Immature natural killer cell (primary cell): ENCODE measurements around the gene PNPLA8. TPM values are rescaled to one million over a fixed set of nuclear protein-coding genes. Genes with fewer than 3 reads are reported as not detected.
"Not testable (repeated sequence)": the region's sequence is repeated elsewhere in the genome, so short reads cannot be mapped to it uniquely, and the experiment has no call there.

Source experiments
- DNase-seq, 3 donors: peaks; one replicate each; pipeline ENCODE4 v3.0.0; 2022; ENCODE audit warnings: mixed read lengths in 1 of 3
- H3K27ac Mint-ChIP-seq, 6 donors: one replicate each; pipeline ENCODE4 v1.8.0; 2020; ENCODE audit warnings: mixed read lengths in 6 of 6, mild to moderate bottlenecking in 5 of 6, inconsistent platforms in 4 of 6, moderate library complexity in 3 of 6
- H3K27me3 Mint-ChIP-seq, 3 donors: one replicate each; pipeline ENCODE4 v1.8.0; 2020 to 2021; ENCODE audit warnings: low read depth in 3 of 3, mild to moderate bottlenecking in 3 of 3, mixed read lengths in 3 of 3, moderate library complexity in 3 of 3, inconsistent platforms in 1 of 3
- H3K36me3 Mint-ChIP-seq, 3 donors: one replicate each; pipeline ENCODE4 v1.8.0; 2020; ENCODE audit warnings: mixed read lengths in 3 of 3, inconsistent platforms in 2 of 3, mild to moderate bottlenecking in 2 of 3
- H3K4me1 Mint-ChIP-seq, 2 donors: one replicate each; pipeline ENCODE4 v1.8.0; 2020; ENCODE audit warnings: inconsistent platforms in 2 of 2, mild to moderate bottlenecking in 2 of 2, mixed read lengths in 2 of 2, moderate library complexity in 1 of 2
- H3K4me3 Mint-ChIP-seq, 5 donors: one replicate each; pipeline ENCODE4 v1.8.0; 2020; ENCODE audit warnings: mild to moderate bottlenecking in 5 of 5, mixed read lengths in 5 of 5, inconsistent platforms in 3 of 5, moderate library complexity in 3 of 5
- H3K9me3 Mint-ChIP-seq, 6 donors: one replicate each; pipeline ENCODE4 v1.8.0; 2020; ENCODE audit warnings: mild to moderate bottlenecking in 6 of 6, mixed read lengths in 6 of 6, inconsistent platforms in 4 of 6, moderate library complexity in 3 of 6
- polyA plus RNA-seq, 3 donors: library from polyadenylated mRNA; unstranded; fragments of 300-500 nt; fragmentation: Illumina TruSeq; gene quantifications; one replicate each; pipeline ENCODE4 v1.2.3, GENCODE V29; 2021

PNPLA8 gene
- polyA plus RNA-seq, 3 donors from 2014 or later, result 16.8 to 35.4 (median 31.7) TPM

GRCh38 chr7:108515630-108516029 lies 10.3 kb downstream of the PNPLA8 start:
- DNase-seq, result no peak
- peak overlapping the region in 1 of 6 donors; percentile 17 for H3K27ac Mint-ChIP-seq
- peaks cover 10 to 25% of the 10 kb centered on the region in 2 donors for H3K4me1 Mint-ChIP-seq
- no peak overlapping the region for H3K4me3 Mint-ChIP-seq
- H3K36me3 Mint-ChIP-seq, result peaks cover 24 to 45% (median 27%) of the 10 kb centered on the region in 3 donors
- no peaks in the 10 kb centered on the region for H3K27me3 Mint-ChIP-seq
- H3K9me3 Mint-ChIP-seq, result no peaks in the 10 kb centered on the region

- H3K36me3 Mint-ChIP-seq, result peaks cover 29 to 51% (median 29%) of the 10 kb centered on the region in 3 donors
- no peaks in the 10 kb centered on the region for H3K9me3 Mint-ChIP-seq
- DNase-seq, result no peak
- no peak overlapping the region for H3K4me3 Mint-ChIP-seq
- no peak overlapping the region for H3K27ac Mint-ChIP-seq
- H3K4me1 Mint-ChIP-seq, result peaks cover 6 to 24% of the 10 kb centered on the region in 2 donors
- H3K27me3 Mint-ChIP-seq, result no peaks in the 10 kb centered on the region
These were observed 10.9 kb downstream of the PNPLA8 start for GRCh38 chr7:108515013-108515412.

GRCh38 chr7:108511939-108512338 lies 14.0 kb downstream of the PNPLA8 start:
- peaks cover 4 to 9% of the 10 kb centered on the region in 2 donors for H3K4me1 Mint-ChIP-seq
- H3K27me3 Mint-ChIP-seq, result peaks cover 0 to 3% (median 0%) of the 10 kb centered on the region in 3 donors
- H3K27ac Mint-ChIP-seq, result peak overlapping the region in 1 of 6 donors; percentile 1
- peaks cover 11 to 31% (median 15%) of the 10 kb centered on the region in 3 donors for H3K36me3 Mint-ChIP-seq
- DNase-seq, result no peak
- no peak overlapping the region for H3K4me3 Mint-ChIP-seq
- no peaks in the 10 kb centered on the region for H3K9me3 Mint-ChIP-seq

- DNase-seq, H3K9me3 Mint-ChIP-seq, H3K27me3 Mint-ChIP-seq, H3K4me1 Mint-ChIP-seq, H3K4me3 Mint-ChIP-seq, H3K27ac Mint-ChIP-seq: not testable (repeated sequence)
- H3K36me3 Mint-ChIP-seq, result peaks cover 8 to 25% (median 15%) of the 10 kb centered on the region in 3 donors
These were observed 21.4 kb downstream of the PNPLA8 start for GRCh38 chr7:108504576-108504975.

GRCh38 chr7:108503112-108504026 lies 22.6 kb downstream of the PNPLA8 start:
- Mint-ChIP-seq H3K4me1 (no peaks in the 10 kb centered on the region), H3K9me3 (no peaks in the 10 kb centered on the region), H3K4me3 (no peak overlapping the region), H3K27ac (peak overlapping the region in 1 of 6 donors; percentile 10), H3K36me3 (peaks cover 8 to 29% (median 15%) of the 10 kb centered on the region in 3 donors), H3K27me3 (peaks cover 0 to 9% (median 2%) of the 10 kb centered on the region in 3 donors)
- no peak for DNase-seq

- H3K27ac Mint-ChIP-seq, result peak overlapping the region in 1 of 6 donors; percentile 33
- DNase-seq, result no peak
- no peak overlapping the region for H3K4me3 Mint-ChIP-seq
- H3K27me3 Mint-ChIP-seq, result peaks cover 0 to 6% (median 2%) of the 10 kb centered on the region in 3 donors
- H3K4me1 Mint-ChIP-seq, result no peaks in the 10 kb centered on the region
- H3K9me3 Mint-ChIP-seq, result no peaks in the 10 kb centered on the region
- H3K36me3 Mint-ChIP-seq, result peaks cover 8 to 35% (median 22%) of the 10 kb centered on the region in 3 donors
These were observed 26.4 kb downstream of the PNPLA8 start for GRCh38 chr7:108499566-108499965.

GRCh38 chr7:108498481-108498880 lies 27.5 kb downstream of the PNPLA8 start:
- Mint-ChIP-seq H3K9me3 (no peaks in the 10 kb centered on the region), H3K27ac (no peak overlapping the region), H3K36me3 (peaks cover 11 to 33% (median 16%) of the 10 kb centered on the region in 3 donors), H3K27me3 (peaks cover 0 to 6% (median 2%) of the 10 kb centered on the region in 3 donors), H3K4me3 (no peak overlapping the region), H3K4me1 (no peaks in the 10 kb centered on the region)
- DNase-seq, result no peak

- peaks cover 16 to 31% (median 19%) of the 10 kb centered on the region in 3 donors for H3K36me3 Mint-ChIP-seq
- H3K27me3 Mint-ChIP-seq, result peaks cover 0 to 6% (median 2%) of the 10 kb centered on the region in 3 donors
- no peak overlapping the region for H3K4me3 Mint-ChIP-seq
- peaks cover 5 to 11% of the 10 kb centered on the region in 2 donors for H3K4me1 Mint-ChIP-seq
- DNase-seq, result peak; percentile 19 to 32 (median 27)
- H3K9me3 Mint-ChIP-seq, result no peaks in the 10 kb centered on the region
- peak overlapping the region in 2 of 6 donors; percentile 1 to 3 for H3K27ac Mint-ChIP-seq
These were observed 28.7 kb downstream of the PNPLA8 start for GRCh38 chr7:108497082-108497725.

GRCh38 chr7:108492742-108493141 lies 33.2 kb downstream of the PNPLA8 start:
- Mint-ChIP-seq H3K27me3 (no peaks in the 10 kb centered on the region), H3K9me3 (no peaks in the 10 kb centered on the region), H3K36me3 (peaks cover 12 to 23% (median 18%) of the 10 kb centered on the region in 3 donors), H3K4me3 (peak overlapping the region in 3 of 5 donors; percentile 6 to 22 (median 6)), H3K4me1 (peaks cover 5 to 11% of the 10 kb centered on the region in 2 donors), H3K27ac (peak overlapping the region in 5 of 6 donors; percentile 13 to 69 (median 58))
- DNase-seq, result peak in 2 of 3 donors; percentile 15 to 17

- Mint-ChIP-seq H3K36me3 (peaks cover 9 to 24% (median 23%) of the 10 kb centered on the region in 3 donors), H3K4me1 (peaks cover 5 to 11% of the 10 kb centered on the region in 2 donors), H3K27me3 (no peaks in the 10 kb centered on the region), H3K9me3 (no peaks in the 10 kb centered on the region), H3K27ac (peak overlapping the region in 2 of 6 donors; percentile 18 to 28), H3K4me3 (no peak overlapping the region)
- no peak for DNase-seq
These were observed 37.0 kb downstream of the PNPLA8 start for GRCh38 chr7:108488768-108489538.

GRCh38 chr7:108487646-108488045 lies 38.3 kb downstream of the PNPLA8 start:
- Mint-ChIP-seq H3K9me3 (no peaks in the 10 kb centered on the region), H3K4me3 (no peak overlapping the region), H3K27me3 (no peaks in the 10 kb centered on the region), H3K4me1 (peaks cover under 1 to 5% of the 10 kb centered on the region in 2 donors), H3K27ac (no peak overlapping the region), H3K36me3 (peaks cover 4 to 22% (median 21%) of the 10 kb centered on the region in 3 donors)
- DNase-seq, result no peak

- Mint-ChIP-seq H3K9me3 (no peaks in the 10 kb centered on the region), H3K4me3 (no peak overlapping the region), H3K27ac (no peak overlapping the region), H3K36me3 (peaks cover 9 to 25% (median 23%) of the 10 kb centered on the region in 3 donors), H3K27me3 (no peaks in the 10 kb centered on the region), H3K4me1 (no peaks in the 10 kb centered on the region)
- no peak for DNase-seq
These were observed 39.5 kb downstream of the PNPLA8 start for GRCh38 chr7:108486291-108486966.

- no peak for DNase-seq
- Mint-ChIP-seq H3K36me3 (peaks cover 15 to 29% (median 16%) of the 10 kb centered on the region in 3 donors), H3K27me3 (no peaks in the 10 kb centered on the region), H3K9me3 (no peaks in the 10 kb centered on the region), H3K4me3 (no peak overlapping the region), H3K4me1 (no peaks in the 10 kb centered on the region), H3K27ac (no peak overlapping the region)
These were observed 41.8 kb downstream of the PNPLA8 start for GRCh38 chr7:108484137-108484536.
